ENCODE measurements around the gene CX3CR1.

CX3CR1 gene

GRCh38 chr3:39221141-39221530, 58.7 kb downstream of the CX3CR1 start:
- DNase-seq = no peak

DNA sequence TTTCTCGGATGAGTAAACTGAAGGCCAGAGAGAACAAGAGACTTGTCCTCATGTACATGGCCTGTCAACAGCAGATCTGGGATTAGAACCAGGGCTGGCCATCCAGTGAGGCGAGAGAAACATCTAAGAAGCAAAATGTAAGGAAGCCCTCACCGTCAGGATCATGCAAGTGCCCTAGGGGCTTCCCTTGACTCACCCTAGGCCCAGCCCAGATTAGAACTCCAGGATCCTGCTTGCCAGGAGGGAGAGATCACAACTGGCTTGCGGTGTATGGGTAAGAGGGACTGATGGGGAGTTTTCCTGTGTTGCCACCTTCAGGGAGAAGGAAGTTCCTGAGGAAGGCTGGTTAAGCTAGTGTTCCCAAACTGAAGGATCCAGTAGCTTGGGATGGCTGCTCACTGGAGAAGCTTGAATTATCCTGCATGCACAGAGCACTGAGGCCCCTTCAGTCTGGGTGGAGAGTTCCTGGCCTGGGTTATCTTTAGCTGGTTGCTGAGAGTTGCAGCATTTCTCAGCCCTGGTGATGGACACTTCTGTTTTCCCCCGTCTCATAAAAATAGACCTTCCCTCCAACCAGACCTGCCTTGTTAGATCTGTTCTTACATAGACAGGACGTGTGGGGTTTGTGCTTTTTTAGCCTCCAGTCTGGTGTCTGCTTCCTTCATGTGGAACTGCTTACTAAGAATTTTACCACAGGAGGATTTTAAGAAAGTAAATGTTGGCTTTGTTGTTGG, 59.3 kb downstream of the CX3CR1 start:
- DNase-seq = peak in 2 of 4 experiments; percentile 17 to 27

DNA sequence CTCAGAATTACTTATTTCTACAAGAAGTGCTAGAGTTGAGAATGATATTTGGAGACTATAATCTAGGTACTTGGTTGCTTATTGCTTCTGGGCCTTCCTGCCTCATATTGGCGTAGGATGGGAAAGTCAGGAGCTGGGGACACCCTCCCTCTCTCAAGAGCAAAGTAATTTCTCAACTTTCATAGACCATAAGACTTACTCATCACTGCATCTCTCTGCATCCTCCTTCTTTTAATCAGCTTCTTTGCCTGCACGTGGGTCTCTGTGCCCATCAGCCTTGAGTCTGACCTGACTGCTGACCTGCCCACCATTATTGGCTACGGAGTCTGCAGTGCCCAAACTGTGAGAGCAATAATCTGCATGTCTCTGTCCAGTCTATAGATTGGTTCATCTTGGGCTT, 60.1 kb downstream of the CX3CR1 start:
- no peak for DNase-seq

- DNase-seq = peak; percentile 51 to 85 (median 78)
These were observed 63.6 kb downstream of the CX3CR1 start for GRCh38 chr3:39216176-39216790.

GRCh38 chr3:39213613-39214012, 66.2 kb downstream of the CX3CR1 start:
- DNase-seq = no peak

Data from suppressor macrophage (primary cell).